ENCODE data around the gene GNA14.
"Not testable (repeated sequence)": the region's sequence is repeated elsewhere in the genome, so short reads cannot be mapped to it uniquely, and the experiment has no call there.

GNA14 gene

DNA sequence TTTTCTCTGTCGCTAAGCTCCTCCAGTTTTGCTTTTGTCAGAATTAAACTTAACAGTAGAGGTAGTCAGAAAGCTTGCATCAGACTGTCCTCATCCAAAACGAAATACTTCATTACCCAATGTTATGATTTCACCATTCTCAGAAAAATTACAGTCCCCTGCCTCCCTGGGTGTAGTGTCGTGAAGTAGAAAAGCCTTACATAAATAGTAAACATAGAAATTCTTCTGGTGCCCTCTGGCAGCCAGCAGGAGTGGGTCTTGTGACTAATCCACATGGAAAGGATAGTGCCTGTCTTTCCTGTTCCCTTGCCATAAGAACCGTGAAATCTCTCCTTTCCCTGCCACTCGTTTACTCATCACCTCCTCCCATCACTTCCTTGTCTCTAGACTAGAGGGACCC lies 230.6 kb downstream of the GNA14 start:
- DNase-seq (ENCODE audit: low read depth): peak; percentile 89
- TF ChIP-seq, protein P1, sequence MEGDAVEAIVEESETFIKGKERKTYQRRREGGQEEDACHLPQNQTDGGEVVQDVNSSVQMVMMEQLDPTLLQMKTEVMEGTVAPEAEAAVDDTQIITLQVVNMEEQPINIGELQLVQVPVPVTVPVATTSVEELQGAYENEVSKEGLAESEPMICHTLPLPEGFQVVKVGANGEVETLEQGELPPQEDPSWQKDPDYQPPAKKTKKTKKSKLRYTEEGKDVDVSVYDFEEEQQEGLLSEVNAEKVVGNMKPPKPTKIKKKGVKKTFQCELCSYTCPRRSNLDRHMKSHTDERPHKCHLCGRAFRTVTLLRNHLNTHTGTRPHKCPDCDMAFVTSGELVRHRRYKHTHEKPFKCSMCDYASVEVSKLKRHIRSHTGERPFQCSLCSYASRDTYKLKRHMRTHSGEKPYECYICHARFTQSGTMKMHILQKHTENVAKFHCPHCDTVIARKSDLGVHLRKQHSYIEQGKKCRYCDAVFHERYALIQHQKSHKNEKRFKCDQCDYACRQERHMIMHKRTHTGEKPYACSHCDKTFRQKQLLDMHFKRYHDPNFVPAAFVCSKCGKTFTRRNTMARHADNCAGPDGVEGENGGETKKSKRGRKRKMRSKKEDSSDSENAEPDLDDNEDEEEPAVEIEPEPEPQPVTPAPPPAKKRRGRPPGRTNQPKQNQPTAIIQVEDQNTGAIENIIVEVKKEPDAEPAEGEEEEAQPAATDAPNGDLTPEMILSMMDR (conservative IDR thresholded peaks at IDR 0.05; ENCODE audit: low read length): no peak
- H3K4me3 ChIP-seq (ENCODE audit: low read length): no peak overlapping the region

DNA sequence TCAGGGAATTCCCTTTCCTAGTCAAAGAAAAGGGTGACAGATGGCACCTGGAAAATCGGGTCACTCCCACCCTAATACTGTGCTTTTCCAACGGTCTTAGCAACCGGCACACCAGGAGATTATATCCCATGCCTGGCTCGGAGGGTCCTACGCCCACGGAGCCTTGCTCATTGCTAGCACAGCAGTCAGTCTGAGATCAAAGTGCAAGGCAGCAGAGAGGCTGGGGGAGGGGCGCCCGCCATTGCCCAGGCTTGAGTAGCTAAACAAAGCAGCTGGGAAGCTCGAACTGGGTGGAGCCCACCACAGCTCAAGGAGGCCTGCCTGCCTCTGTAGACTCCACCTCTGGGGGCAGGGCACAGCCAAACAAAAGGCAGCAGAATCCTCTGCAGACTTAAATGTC lies 239.6 kb downstream of the GNA14 start:
- not testable (repeated sequence) for DNase-seq (ENCODE audit: low read depth); H3K4me3 ChIP-seq (ENCODE audit: low read length)

DNA sequence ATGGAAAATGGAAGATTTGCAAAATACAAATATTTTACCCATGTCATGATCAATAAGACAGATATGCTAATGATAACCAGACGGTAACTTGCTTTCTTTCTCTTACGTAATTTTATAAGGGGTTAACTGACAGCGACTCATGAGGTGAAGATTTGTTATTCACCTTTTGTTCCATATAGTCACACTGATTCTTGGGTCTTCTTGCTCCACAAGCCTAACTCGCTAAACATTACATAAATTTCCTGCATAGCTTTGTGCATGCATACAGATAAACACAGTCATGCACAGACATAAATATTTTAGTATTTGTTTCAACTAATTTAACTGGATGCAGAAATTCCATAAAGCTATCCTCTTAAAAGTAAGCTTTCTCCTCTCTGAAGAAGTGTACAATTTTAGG lies 244.9 kb downstream of the GNA14 start:
- no peak overlapping the region for H3K4me3 ChIP-seq (ENCODE audit: low read length)
- TF ChIP-seq, protein P1 (conservative IDR thresholded peaks at IDR 0.05; ENCODE audit: low read length): no peak
- no peak for DNase-seq (ENCODE audit: low read depth)

DNA sequence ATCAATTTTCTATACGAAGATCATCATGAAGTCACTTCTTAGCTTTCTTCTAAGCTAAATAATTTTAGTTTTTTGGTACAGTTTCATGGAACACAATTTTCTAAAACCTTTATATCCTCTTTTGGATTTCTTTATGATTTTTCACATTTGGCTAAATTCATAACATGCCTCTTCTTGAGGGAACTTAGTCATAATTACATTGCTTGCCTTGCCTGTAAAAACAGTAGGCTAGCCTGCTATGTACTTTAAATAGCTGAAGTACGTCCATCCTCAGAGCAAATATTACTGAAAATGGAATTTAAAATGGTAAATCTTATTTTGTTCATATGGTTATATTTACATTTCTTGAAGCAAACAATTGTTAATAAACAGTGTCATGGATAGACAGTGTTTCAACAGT lies 245.8 kb downstream of the GNA14 start:
- DNase-seq (ENCODE audit: low read depth): no peak
- TF ChIP-seq, protein P1 (conservative IDR thresholded peaks at IDR 0.05; ENCODE audit: low read length): no peak
- no peak overlapping the region for H3K4me3 ChIP-seq (ENCODE audit: low read length)

DNA sequence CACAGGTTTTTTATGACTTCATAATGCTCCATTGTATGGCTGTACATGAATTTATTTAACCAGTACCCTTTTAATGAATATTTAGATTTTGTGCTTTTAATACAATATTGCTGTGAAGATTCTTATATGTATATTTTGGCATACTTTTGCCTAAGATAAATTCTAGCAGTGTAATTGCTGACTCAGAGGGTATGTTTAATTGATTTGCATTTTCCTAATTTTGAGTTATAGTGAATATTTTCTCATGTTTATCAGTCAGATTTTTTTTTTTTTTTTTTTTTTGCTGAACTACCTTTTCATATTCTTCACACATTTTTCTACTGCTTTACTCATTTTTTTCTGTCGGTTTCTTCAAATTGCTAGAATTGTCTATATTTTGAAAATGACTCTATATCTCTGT lies 248.2 kb downstream of the GNA14 start:
- TF ChIP-seq, protein P1 (conservative IDR thresholded peaks at IDR 0.05; ENCODE audit: low read length): no peak
- DNase-seq (ENCODE audit: low read depth): no peak
- H3K4me3 ChIP-seq (ENCODE audit: low read length): no peak overlapping the region

DNA sequence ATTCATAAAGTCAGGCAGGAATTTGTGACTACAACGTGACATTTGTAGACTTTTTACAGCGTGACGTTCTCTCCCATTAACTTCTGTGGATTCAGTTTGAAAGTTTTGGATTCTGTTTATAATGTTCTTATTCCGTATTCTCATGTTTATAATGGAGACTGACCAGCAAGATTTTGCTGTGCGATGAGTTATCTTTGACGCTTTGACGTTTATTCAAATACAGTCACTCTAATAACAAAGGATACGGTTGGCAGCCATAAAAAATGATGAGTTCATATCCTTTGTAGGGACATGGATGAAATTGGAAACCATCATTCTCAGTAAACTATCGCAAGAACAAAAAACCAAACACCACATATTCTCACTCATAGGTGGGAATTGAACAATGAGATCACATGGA lies 249.5 kb downstream of the GNA14 start:
- DNase-seq (ENCODE audit: low read depth): not testable (repeated sequence)

DNA sequence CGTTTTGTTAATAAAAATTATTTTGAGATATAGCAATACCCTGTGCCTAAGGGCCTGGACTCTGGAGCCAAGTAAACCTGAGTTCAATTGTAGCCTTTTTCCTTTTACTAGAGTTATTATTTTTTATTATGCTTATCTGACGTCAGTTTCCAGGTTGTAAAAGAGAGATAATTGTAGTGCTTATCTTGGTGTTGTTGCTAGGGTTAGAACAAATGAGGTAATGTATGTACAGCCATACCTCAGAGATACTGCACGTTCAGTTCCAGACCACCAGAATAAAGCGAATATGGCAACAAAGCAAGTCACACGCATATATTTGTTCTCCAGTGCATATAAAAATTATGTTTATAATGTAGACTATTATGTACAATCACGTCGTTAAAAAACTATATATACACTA lies 255.8 kb downstream of the GNA14 start:
- TF ChIP-seq, protein P1 (conservative IDR thresholded peaks at IDR 0.05; ENCODE audit: low read length): no peak
- H3K4me3 ChIP-seq (ENCODE audit: low read length): no peak overlapping the region
- DNase-seq (ENCODE audit: low read depth): no peak

More for the DNA sequence above, 249.5 kb downstream of the GNA14 start:
- not testable (repeated sequence) for H3K4me3 ChIP-seq (ENCODE audit: low read length)

DNA sequence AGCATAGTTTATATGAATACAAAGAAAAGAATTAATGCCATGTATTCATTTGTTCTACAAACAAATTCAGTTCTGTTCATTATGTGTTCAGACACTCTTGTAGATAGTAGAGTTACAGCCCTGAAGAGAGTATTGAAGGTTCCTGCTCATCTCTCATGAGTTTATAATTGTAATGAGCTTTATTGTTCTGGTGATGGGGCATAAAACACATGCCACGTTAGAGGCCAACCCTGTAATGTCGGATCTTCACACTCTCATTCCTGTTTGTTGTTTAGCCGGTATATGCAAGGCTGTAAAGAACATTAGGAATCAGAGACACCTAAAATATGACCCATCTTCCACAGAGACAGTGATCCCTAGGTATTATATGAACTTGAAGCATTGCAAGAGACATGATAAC lies 256.3 kb downstream of the GNA14 start:
- H3K4me3 ChIP-seq (ENCODE audit: low read length): no peak overlapping the region
- no peak for DNase-seq (ENCODE audit: low read depth)
- TF ChIP-seq, protein P1 (conservative IDR thresholded peaks at IDR 0.05; ENCODE audit: low read length): no peak

Measured in AG10803 (cell line).